GM12878 (cell line): ENCODE results near the gene DLG1. TPM values are rescaled to one million over a fixed set of nuclear protein-coding genes. Genes with fewer than 3 reads are reported as not detected.

Source experiments
- ATAC-seq: fragments of 200-7000 bp; cut with Tn5 transposase; 3 replicates; pipeline ENCODE4 v1.9.1; 2020; ENCODE audit warnings: mild to moderate bottlenecking, moderate library complexity
- BruUV-seq: library from RNA; stranded (reverse); fragments of 400-500 nt; replicated peaks from 2 replicates; lab custom pipeline; 2021; lab: Mats Ljungman, UMichigan
- CTCF ChIA-PET: fragments of 300-600 bp; sonication (Branson Sonifier 250); formaldehyde crosslinking; extraction: SDS; loops from one replicate; lab custom pipeline; 2021; ENCODE audit warnings: inconsistent platforms; lab: Yijun Ruan, JAX
- POLR2A ChIA-PET: fragments of 350-600 bp; formaldehyde crosslinking; extraction: SDS; loops from one replicate; lab custom pipeline; 2021; ENCODE audit warnings: inconsistent platforms; lab: Charles Lee
- RAD21 ChIA-PET: fragments of 300-600 bp; sonication (Branson Sonifier 250); formaldehyde crosslinking; loops from one replicate; lab custom pipeline; 2023; ENCODE audit warnings: antibody characterized with exemption; ENCODE audit not compliant: unreplicated experiment; lab: Charles Lee
- SMC1A ChIA-PET: fragments of 300-600 bp; sonication (Branson Sonifier 250); formaldehyde crosslinking; loops from one replicate; lab custom pipeline; 2023; ENCODE audit not compliant: unreplicated experiment, uncharacterized antibody; lab: Charles Lee
- DNase-seq: peaks from one replicate; pipeline ENCODE4 v3.0.0-alpha.2; 2011; ENCODE audit warnings: low read depth, low spot score
- FAIRE-seq: peaks from 3 replicates; lab custom pipeline; 2011; peaks lifted over from hg19 to GRCh38; lab: Jason Lieb, UNC
- H2AFZ ChIP-seq: 2 replicates; pipeline ENCODE4 v1.6.0; 2011; ENCODE audit warnings: low read depth, low read length, control low read depth; ENCODE audit not compliant: control insufficient read depth
- H3K27ac ChIP-seq: 2 replicates; pipeline ENCODE4 v1.5.1; 2011; ENCODE audit warnings: control low read depth; ENCODE audit not compliant: control insufficient read depth, insufficient read depth
- H3K27me3 ChIP-seq, 2 experiments: replicated peaks in 1 of 2; 2 replicates each; pipeline versions ENCODE4 v1.6.0 to v1.6.1; 2011; ENCODE audit warnings: low read length in 1 of 2; ENCODE audit not compliant: control insufficient read depth in 2 of 2, insufficient read depth in 2 of 2
- H3K36me3 ChIP-seq, 2 experiments: 2 replicates each; pipeline ENCODE4 v1.5.1; 2011; ENCODE audit warnings: low read length in 1 of 2; ENCODE audit not compliant: control insufficient read depth in 2 of 2, insufficient read depth in 2 of 2
- H3K4me1 ChIP-seq: 2 replicates; pipeline ENCODE4 v1.6.1; 2011; ENCODE audit warnings: mild to moderate bottlenecking, low read length, moderate library complexity, mixed read lengths; ENCODE audit not compliant: control insufficient read depth, insufficient read depth
- H3K4me2 ChIP-seq: 2 replicates; pipeline ENCODE4 v1.6.0; 2011; ENCODE audit warnings: control low read depth; ENCODE audit not compliant: control insufficient read depth, insufficient read depth
- H3K4me3 ChIP-seq: fragments of 200-600 bp; sonication (generic); 2 replicates; pipeline ENCODE4 v1.5.1; 2016
- H3K79me2 ChIP-seq: 2 replicates; pipeline ENCODE4 v1.6.0; 2011; ENCODE audit warnings: low read length; ENCODE audit not compliant: control insufficient read depth, insufficient read depth
- H3K9ac ChIP-seq: 2 replicates; pipeline ENCODE4 v1.8.0; 2011; ENCODE audit warnings: low read length, control low read depth, mixed read lengths; ENCODE audit not compliant: control insufficient read depth, insufficient read depth
- H3K9me3 ChIP-seq: replicated peaks from 3 replicates; pipeline ENCODE4 v1.5.1; 2011; ENCODE audit warnings: mild to moderate bottlenecking, low read length; ENCODE audit not compliant: control insufficient read depth, insufficient read depth
- H4K20me1 ChIP-seq: 2 replicates; pipeline ENCODE4 v1.6.0; 2011; ENCODE audit not compliant: control insufficient read depth, insufficient read depth
- DPF2 ChIP-seq: fragments of 450-650 bp; IDR thresholded peaks from 2 replicates; pipeline ENCODE4 v1.6.1; 2017; ENCODE audit warnings: mild to moderate bottlenecking
- GATAD2B ChIP-seq: fragments of 450-650 bp; conservative IDR thresholded peaks from 2 replicates; pipeline ENCODE4 v1.6.1; 2017; ENCODE audit warnings: low read depth, mild to moderate bottlenecking, moderate library complexity
- WGBS: methylation state at CpG from one replicate; pipeline ENCODE4 v1.1.6; 2016; ENCODE audit warnings: low lambda C conversion rate; ENCODE audit not compliant: insufficient replicate concordance, insufficient coverage; ENCODE audit errors: missing lambda C conversion rate; 5-methylcytosine and 5-hydroxymethylcytosine counted together
- in situ Hi-C: fragments of 300-500 bp; cut with MboI; formaldehyde crosslinking; loops from 9 replicates; pipeline ENCODE4 v1.14.3; 2018; ENCODE audit warnings: mixed read lengths
- intact Hi-C: fragments of 100-400 bp; cut with micrococcal nuclease; formaldehyde crosslinking; loops from one replicate; pipeline ENCODE4 v1.14.2; 2022; ENCODE audit not compliant: unreplicated experiment
- polyA plus RNA-seq, 11 experiments: library from polyadenylated mRNA; depleted of rRNA in 4 of 11; unstranded in 6 of 11; stranded (reverse) in 5 of 11; fragments of >200 nt; fragmentation: Nextera tagmentation in 4 of 11; fragmentation: Illumina TruSeq in 1 of 11; extraction: Ambion mirVana in 4 of 11; extraction: Trizol in 1 of 11; gene quantifications; 1 replicate in 1 of 11; 2 replicates in 10 of 11; pipeline versions ENCODE4 v1.2.1 to v1.2.3, GENCODE V29; 2011 to 2016; ENCODE audit warnings: inconsistent platforms in 2 of 11, missing spikeins in 2 of 11, low read depth in 1 of 11
- total RNA-seq, 4 experiments: library from RNA; depleted of rRNA in 3 of 4; stranded (reverse); fragments of >200 nt in 3 of 4; fragmentation: Illumina TruSeq in 1 of 4; extraction: Trizol in 1 of 4; gene quantifications; 2 replicates each; pipeline versions ENCODE4 v1.2.1 to v1.2.3, GENCODE V29; 2013 to 2021
- TF ChIP-seq, protein P1 (sequence below): fragments of 450-650 bp; IDR thresholded peaks from 2 replicates; pipeline ENCODE4 v1.6.1; 2017; ENCODE audit warnings: mild to moderate bottlenecking, moderate library complexity

Gene DLG1
- total and polyA plus RNA-seq, 10 of the 15 experiments (the other 5 are each of a cell fraction or from before 2014, with no cell fraction given) = 9.2 to 63.1 (median 40.1) TPM

DNA sequence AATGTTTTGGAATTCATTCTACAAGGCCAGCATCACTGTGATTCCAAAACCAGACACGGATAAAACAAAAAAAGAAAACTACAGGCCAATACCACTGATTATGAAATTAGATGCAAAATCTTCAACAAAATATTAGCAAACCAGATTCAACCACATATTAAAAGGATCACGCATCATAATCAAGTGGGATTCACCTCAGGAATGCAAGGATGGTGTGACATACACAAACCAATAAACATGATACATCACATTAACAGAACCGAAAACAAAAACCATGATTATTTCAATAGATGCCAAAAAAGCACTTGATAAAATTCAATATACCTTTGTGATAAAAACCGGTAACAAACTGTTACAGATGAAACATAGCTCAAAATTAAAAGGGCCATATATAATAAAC lies 48.9 kb downstream of the DLG1 start:
- ChIA-PET SMC1A (interaction anchor here (1.1 to 1.5 kb wide), 4 partner anchors 12 to 204 kb away, joined by 3 to 4 read pairs (median 3); no protein-coding TSS in a partner anchor), CTCF (interaction anchor here (1.0 to 3.1 kb wide), 4 partner anchors 24 to 252 kb away, joined by 3 to 14 read pairs (median 4); no protein-coding TSS in a partner anchor)
- no peak for FAIRE-seq

More for the DNA sequence above, 48.9 kb downstream of the DLG1 start:
- no peak for TF ChIP-seq GATAD2B
- TF ChIP-seq DPF2 = no peak
- TF ChIP-seq, protein P1, sequence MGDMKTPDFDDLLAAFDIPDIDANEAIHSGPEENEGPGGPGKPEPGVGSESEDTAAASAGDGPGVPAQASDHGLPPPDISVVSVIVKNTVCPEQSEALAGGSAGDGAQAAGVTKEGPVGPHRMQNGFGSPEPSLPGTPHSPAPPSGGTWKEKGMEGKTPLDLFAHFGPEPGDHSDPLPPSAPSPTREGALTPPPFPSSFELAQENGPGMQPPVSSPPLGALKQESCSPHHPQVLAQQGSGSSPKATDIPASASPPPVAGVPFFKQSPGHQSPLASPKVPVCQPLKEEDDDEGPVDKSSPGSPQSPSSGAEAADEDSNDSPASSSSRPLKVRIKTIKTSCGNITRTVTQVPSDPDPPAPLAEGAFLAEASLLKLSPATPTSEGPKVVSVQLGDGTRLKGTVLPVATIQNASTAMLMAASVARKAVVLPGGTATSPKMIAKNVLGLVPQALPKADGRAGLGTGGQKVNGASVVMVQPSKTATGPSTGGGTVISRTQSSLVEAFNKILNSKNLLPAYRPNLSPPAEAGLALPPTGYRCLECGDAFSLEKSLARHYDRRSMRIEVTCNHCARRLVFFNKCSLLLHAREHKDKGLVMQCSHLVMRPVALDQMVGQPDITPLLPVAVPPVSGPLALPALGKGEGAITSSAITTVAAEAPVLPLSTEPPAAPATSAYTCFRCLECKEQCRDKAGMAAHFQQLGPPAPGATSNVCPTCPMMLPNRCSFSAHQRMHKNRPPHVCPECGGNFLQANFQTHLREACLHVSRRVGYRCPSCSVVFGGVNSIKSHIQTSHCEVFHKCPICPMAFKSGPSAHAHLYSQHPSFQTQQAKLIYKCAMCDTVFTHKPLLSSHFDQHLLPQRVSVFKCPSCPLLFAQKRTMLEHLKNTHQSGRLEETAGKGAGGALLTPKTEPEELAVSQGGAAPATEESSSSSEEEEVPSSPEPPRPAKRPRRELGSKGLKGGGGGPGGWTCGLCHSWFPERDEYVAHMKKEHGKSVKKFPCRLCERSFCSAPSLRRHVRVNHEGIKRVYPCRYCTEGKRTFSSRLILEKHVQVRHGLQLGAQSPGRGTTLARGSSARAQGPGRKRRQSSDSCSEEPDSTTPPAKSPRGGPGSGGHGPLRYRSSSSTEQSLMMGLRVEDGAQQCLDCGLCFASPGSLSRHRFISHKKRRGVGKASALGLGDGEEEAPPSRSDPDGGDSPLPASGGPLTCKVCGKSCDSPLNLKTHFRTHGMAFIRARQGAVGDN = no peak
- Histone ChIP-seq H3K4me2 (no peak overlapping the region), H3K36me3 (peaks cover 0 to 4% of the 10 kb centered on the region in 2 experiments; a peak in 3 of 4 replicates), H3K4me3 (no peak overlapping the region), H3K27me3 (no peaks in the 10 kb centered on the region), H2AFZ (no peak overlapping the region), H3K9me3 (peaks cover 28% of the 10 kb centered on the region), H3K27ac (no peak overlapping the region), H3K79me2 (peaks cover 22% of the 10 kb centered on the region), H3K4me1 (no peaks in the 10 kb centered on the region), H4K20me1 (no peaks in the 10 kb centered on the region), H3K9ac (no peak overlapping the region)
- DNase-seq (no peak), ATAC-seq (no peak)
- 77% methylated on average over 4 of the region's 4 CpGs for WGBS
- ChIA-PET POLR2A (no interaction called here), RAD21 (interaction anchor here (0.8 kb wide), 1 partner anchor 8 kb away, joined by 3 read pairs; no protein-coding TSS in a partner anchor)
- no TSS peak for BruUV-seq
- in situ Hi-C loops (no loop called here), intact Hi-C loops (no loop called here)
